ENCODE data around the gene CLIC4.
A peak's percentile ranks its signal among the peaks of the same experiment; 100 is the strongest.

The CLIC4 gene

GRCh38 chr1:24847995-24848881 is 103.0 kb downstream of the CLIC4 start:
- peaks cover 9% of the 10 kb centered on the region for H3K27me3 ChIP-seq (ENCODE audit: insufficient read depth, insufficient read length)
- H3K4me3 ChIP-seq (ENCODE audit: insufficient read length, low read depth), result peak overlapping the region; percentile 75
- no peaks in the 10 kb centered on the region for H3K9me3 ChIP-seq (ENCODE audit: insufficient read depth, low read length)
- H3K9ac ChIP-seq (ENCODE audit: insufficient read length, low read depth), result peak overlapping the region; percentile 90
- peaks cover 2% of the 10 kb centered on the region for H3K4me1 ChIP-seq (ENCODE audit: insufficient read depth, insufficient read length)
- DNase-seq (ENCODE audit: low read depth, low spot score), result peak; percentile 91
- TF ChIP-seq SUZ12 (IDR thresholded peaks at IDR 0.05; ENCODE audit: extremely low read depth, insufficient read depth, insufficient read length) (no peak), ZNF274 (IDR thresholded peaks at IDR 0.05; ENCODE audit: low read depth, low read length) (no peak), YY1 (IDR thresholded peaks at IDR 0.05; ENCODE audit: insufficient read depth, insufficient read length) (no peak)
- H3K36me3 ChIP-seq (ENCODE audit: insufficient read depth, insufficient read length, low read length), result peaks cover 8% of the 10 kb centered on the region

- no peak overlapping the region for H3K4me3 ChIP-seq (ENCODE audit: insufficient read length, low read depth)
- DNase-seq (ENCODE audit: low read depth, low spot score), result peak; percentile 43
- peaks cover 6% of the 10 kb centered on the region for H3K36me3 ChIP-seq (ENCODE audit: insufficient read depth, insufficient read length, low read length)
- no peak overlapping the region for H3K9ac ChIP-seq (ENCODE audit: insufficient read length, low read depth)
- peaks cover 9% of the 10 kb centered on the region for H3K27me3 ChIP-seq (ENCODE audit: insufficient read depth, insufficient read length)
- peaks cover 2% of the 10 kb centered on the region for H3K4me1 ChIP-seq (ENCODE audit: insufficient read depth, insufficient read length)
- H3K9me3 ChIP-seq (ENCODE audit: insufficient read depth, low read length), result no peaks in the 10 kb centered on the region
- no peak for TF ChIP-seq SUZ12 (IDR thresholded peaks at IDR 0.05; ENCODE audit: extremely low read depth, insufficient read depth, insufficient read length)
- no peak for TF ChIP-seq ZNF274 (IDR thresholded peaks at IDR 0.05; ENCODE audit: low read depth, low read length)
- no peak for TF ChIP-seq YY1 (IDR thresholded peaks at IDR 0.05; ENCODE audit: insufficient read depth, insufficient read length)
These were observed 104.5 kb downstream of the CLIC4 start for GRCh38 chr1:24849672-24850295.

GRCh38 chr1:24850328-24850920 is 105.2 kb downstream of the CLIC4 start:
- Histone ChIP-seq H3K9me3 (ENCODE audit: insufficient read depth, low read length) (no peaks in the 10 kb centered on the region), H3K27me3 (ENCODE audit: insufficient read depth, insufficient read length) (peaks cover 9% of the 10 kb centered on the region), H3K36me3 (ENCODE audit: insufficient read depth, insufficient read length, low read length) (no peaks in the 10 kb centered on the region), H3K9ac (ENCODE audit: insufficient read length, low read depth) (no peak overlapping the region), H3K4me1 (ENCODE audit: insufficient read depth, insufficient read length) (peaks cover 2% of the 10 kb centered on the region), H3K4me3 (ENCODE audit: insufficient read length, low read depth) (no peak overlapping the region)
- no peak for TF ChIP-seq YY1 (IDR thresholded peaks at IDR 0.05; ENCODE audit: insufficient read depth, insufficient read length)
- TF ChIP-seq SUZ12 (IDR thresholded peaks at IDR 0.05; ENCODE audit: extremely low read depth, insufficient read depth, insufficient read length), result no peak
- TF ChIP-seq ZNF274 (IDR thresholded peaks at IDR 0.05; ENCODE audit: low read depth, low read length), result no peak
- DNase-seq (ENCODE audit: low read depth, low spot score), result no peak

GRCh38 chr1:24853649-24854048 is 108.4 kb downstream of the CLIC4 start:
- no peak overlapping the region for H3K9ac ChIP-seq (ENCODE audit: insufficient read length, low read depth)
- peaks cover 2% of the 10 kb centered on the region for H3K4me1 ChIP-seq (ENCODE audit: insufficient read depth, insufficient read length)

GRCh38 chr1:24855474-24855873 is 110.2 kb downstream of the CLIC4 start:
- TF ChIP-seq YY1 (IDR thresholded peaks at IDR 0.05; ENCODE audit: insufficient read depth, insufficient read length), result no peak
- no peak for TF ChIP-seq ZNF274 (IDR thresholded peaks at IDR 0.05; ENCODE audit: low read depth, low read length)
- TF ChIP-seq SUZ12 (IDR thresholded peaks at IDR 0.05; ENCODE audit: extremely low read depth, insufficient read depth, insufficient read length), result no peak
- Histone ChIP-seq H3K36me3 (ENCODE audit: insufficient read depth, insufficient read length, low read length) (no peaks in the 10 kb centered on the region), H3K9ac (ENCODE audit: insufficient read length, low read depth) (no peak overlapping the region), H3K9me3 (ENCODE audit: insufficient read depth, low read length) (no peaks in the 10 kb centered on the region), H3K4me3 (ENCODE audit: insufficient read length, low read depth) (no peak overlapping the region), H3K27me3 (ENCODE audit: insufficient read depth, insufficient read length) (no peaks in the 10 kb centered on the region), H3K4me1 (ENCODE audit: insufficient read depth, insufficient read length) (no peaks in the 10 kb centered on the region)
- DNase-seq (ENCODE audit: low read depth, low spot score), result no peak

More at GRCh38 chr1:24853649-24854048, 108.4 kb downstream of the CLIC4 start:
- H3K36me3 ChIP-seq (ENCODE audit: insufficient read depth, insufficient read length, low read length), result no peaks in the 10 kb centered on the region
- peaks cover 4% of the 10 kb centered on the region for H3K27me3 ChIP-seq (ENCODE audit: insufficient read depth, insufficient read length)
- no peaks in the 10 kb centered on the region for H3K9me3 ChIP-seq (ENCODE audit: insufficient read depth, low read length)
- TF ChIP-seq ZNF274 (IDR thresholded peaks at IDR 0.05; ENCODE audit: low read depth, low read length), result no peak
- TF ChIP-seq SUZ12 (IDR thresholded peaks at IDR 0.05; ENCODE audit: extremely low read depth, insufficient read depth, insufficient read length), result no peak
- TF ChIP-seq YY1 (IDR thresholded peaks at IDR 0.05; ENCODE audit: insufficient read depth, insufficient read length), result no peak
- DNase-seq (ENCODE audit: low read depth, low spot score), result no peak
- H3K4me3 ChIP-seq (ENCODE audit: insufficient read length, low read depth), result no peak overlapping the region

GRCh38 chr1:24856787-24857506 is 111.7 kb downstream of the CLIC4 start:
- Histone ChIP-seq H3K9ac (ENCODE audit: insufficient read length, low read depth) (no peak overlapping the region), H3K4me1 (ENCODE audit: insufficient read depth, insufficient read length) (no peaks in the 10 kb centered on the region), H3K36me3 (ENCODE audit: insufficient read depth, insufficient read length, low read length) (no peaks in the 10 kb centered on the region), H3K4me3 (ENCODE audit: insufficient read length, low read depth) (no peak overlapping the region), H3K27me3 (ENCODE audit: insufficient read depth, insufficient read length) (no peaks in the 10 kb centered on the region), H3K9me3 (ENCODE audit: insufficient read depth, low read length) (no peaks in the 10 kb centered on the region)
- TF ChIP-seq ZNF274 (IDR thresholded peaks at IDR 0.05; ENCODE audit: low read depth, low read length) (no peak), YY1 (IDR thresholded peaks at IDR 0.05; ENCODE audit: insufficient read depth, insufficient read length) (no peak), SUZ12 (IDR thresholded peaks at IDR 0.05; ENCODE audit: extremely low read depth, insufficient read depth, insufficient read length) (no peak)
- no peak for DNase-seq (ENCODE audit: low read depth, low spot score)

All from NT2/D1 (cell line).